Coronary artery (tissue), 2 donors: Measurements from ENCODE around the gene P3H1.
A peak's percentile ranks its signal among the peaks of the same experiment; 100 is the strongest.

Experiments
- DNase-seq: peaks from one replicate; pipeline ENCODE4 v3.0.0-alpha.2; 2017; ENCODE audit warnings: low spot score
- H3K27ac ChIP-seq, 2 donors: fragments of 200-600 bp; sonication (generic); one replicate each; pipeline ENCODE4 v1.5.1; 2016 to 2019
- H3K4me3 ChIP-seq: fragments of 200-600 bp; sonication (generic); 2 replicates; pipeline ENCODE4 v1.5.1; 2016; ENCODE audit warnings: mild to moderate bottlenecking, moderate library complexity
- CTCF ChIP-seq: fragments of 200-600 bp; sonication (generic); IDR thresholded peaks from one replicate; pipeline ENCODE4 v1.5.1; 2019; ENCODE audit warnings: antibody characterized with exemption

Gene P3H1

GRCh38 chr1:42801832-42802473 lies 35.1 kb upstream of the P3H1 start:
- Histone ChIP-seq H3K27ac (peak overlapping the region in 1 of 2 donors; percentile 17), H3K4me3 (no peak overlapping the region)
- TF ChIP-seq CTCF, result no peak
- no peak for DNase-seq

- Histone ChIP-seq H3K4me3 (no peak overlapping the region), H3K27ac (no peak overlapping the region)
- no peak for TF ChIP-seq CTCF
- DNase-seq, result no peak
Observed at GRCh38 chr1:42797979-42798378, 31.2 kb upstream of the P3H1 start.

- DNase-seq, result no peak
- H3K4me3 ChIP-seq, result no peak overlapping the region
- H3K27ac ChIP-seq, result no peak overlapping the region
- TF ChIP-seq CTCF, result no peak
Observed at GRCh38 chr1:42797414-42797813, 30.6 kb upstream of the P3H1 start.

- no peak for TF ChIP-seq CTCF
- H3K27ac ChIP-seq, result no peak overlapping the region
- no peak for DNase-seq
- H3K4me3 ChIP-seq, result no peak overlapping the region
Observed at GRCh38 chr1:42793824-42794223, 27.0 kb upstream of the P3H1 start.

- no peak for TF ChIP-seq CTCF
- H3K4me3 ChIP-seq, result no peak overlapping the region
- no peak overlapping the region for H3K27ac ChIP-seq
- DNase-seq, result no peak
Observed at GRCh38 chr1:42788021-42788420, 21.2 kb upstream of the P3H1 start.

- H3K4me3 ChIP-seq, result no peak overlapping the region
- H3K27ac ChIP-seq, result no peak overlapping the region
- TF ChIP-seq CTCF, result no peak
- no peak for DNase-seq
Observed at GRCh38 chr1:42786097-42786496, 19.3 kb upstream of the P3H1 start.

- Histone ChIP-seq H3K27ac (no peak within 1 kb of the TSS), H3K4me3 (peak within 1 kb of the TSS; percentile 71)
- TF ChIP-seq CTCF, result no peak
- no peak for DNase-seq
Observed at GRCh38 chr1:42784946-42785693, 18.3 kb upstream of the P3H1 start, which contains the start of gene TMEM269. Gene TMEM269, plus strand, starts transcription at chr1:42784991. Its CDS starts 4,903 bp downstream, at chr1:42789894.
